Right lobe of liver (tissue), 4 donors: Measurements from ENCODE around the gene TEX54.

Source experiments
- CTCF ChIP-seq, 4 donors: fragments of 200-600 bp in 3 of 4; fragments of 450-650 bp in 1 of 4; IDR thresholded peaks; one replicate each; pipeline versions ENCODE4 v1.5.1 to v1.8.0; 2016 to 2022; ENCODE audit warnings: antibody characterized with exemption in 4 of 4, mild to moderate bottlenecking in 2 of 4
- POLR2A ChIP-seq: fragments of 450-650 bp; IDR thresholded peaks from one replicate; pipeline ENCODE4 v1.6.1; 2017; ENCODE audit warnings: antibody characterized with exemption, mild to moderate bottlenecking
- donor health status: DM: no; HTN: no; CAD: no.
- donor health status: DM: no; HTN: no; CAD: no.
- donor health status: DM: no; HTN: yes; CAD: no.

DNA sequence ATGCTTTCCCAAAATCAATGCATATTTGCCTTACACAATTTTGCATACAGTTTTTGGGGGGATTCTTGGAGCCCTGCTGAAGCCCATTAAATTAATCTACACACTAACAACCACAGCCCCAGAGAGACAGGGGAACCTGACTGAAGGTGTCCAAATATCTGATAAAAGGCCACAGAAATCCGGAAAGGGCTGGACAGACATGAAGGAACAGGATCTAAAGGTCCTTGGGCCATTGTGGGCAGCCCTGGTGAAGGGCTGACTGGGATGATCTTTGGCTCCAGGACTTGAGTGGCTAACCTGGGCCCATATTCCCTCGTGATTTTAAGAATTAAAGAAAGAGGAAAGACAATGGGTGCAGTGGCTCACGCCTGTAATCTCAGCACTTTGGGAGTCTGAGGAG lies 13.5 kb upstream of the TEX54 start:
- no peak for TF ChIP-seq POLR2A
- TF ChIP-seq CTCF (IDR thresholded peaks at IDR 0.05), result no peak
